Prostate gland (tissue), 2 donors: ENCODE results near the gene HCFC2.

Experiments
- CTCF ChIP-seq, 4 experiments: fragments of 200-600 bp in 2 of 4; fragments of 450-650 bp in 2 of 4; sonication (generic) in 2 of 4; IDR thresholded peaks; 1 replicate in 3 of 4; 2 replicates in 1 of 4; pipeline ENCODE4 v1.5.1; 2016 to 2019; ENCODE audit warnings: antibody characterized with exemption in 4 of 4, mild to moderate bottlenecking in 2 of 4, moderate library complexity in 2 of 4
- POLR2A ChIP-seq: fragments of 450-650 bp; IDR thresholded peaks from one replicate; pipeline ENCODE4 v1.6.1; 2016; ENCODE audit warnings: antibody characterized with exemption, mild to moderate bottlenecking

GRCh38 chr12:104131609-104132008, 67.3 kb downstream of the HCFC2 start:
- TF ChIP-seq CTCF (IDR thresholded peaks at IDR 0.05) (no peak), POLR2A (no peak)
